Transverse colon (tissue), 4 donors: ENCODE measurements around the gene VPS35. TPM values are rescaled to one million over a fixed set of nuclear protein-coding genes. Genes with fewer than 3 reads are reported as not detected.

ENCODE experiments used
- DNase-seq: peaks from one replicate; pipeline ENCODE4 v3.0.0-alpha.2; 2019
- H3K27ac ChIP-seq, 4 donors: fragments of 200-600 bp; sonication (generic); 2 replicates each; pipeline ENCODE4 v1.5.1; 2016 to 2018; ENCODE audit warnings: inconsistent platforms in 4 of 4
- H3K27me3 ChIP-seq: fragments of 200-600 bp; sonication (generic); 2 replicates; pipeline ENCODE4 v1.5.1; 2017; ENCODE audit warnings: inconsistent platforms
- H3K36me3 ChIP-seq, 4 donors: fragments of 200-600 bp; sonication (generic); 2 replicates each; pipeline ENCODE4 v1.5.1; 2017 to 2019; ENCODE audit warnings: inconsistent platforms in 4 of 4
- H3K4me1 ChIP-seq, 4 donors: fragments of 200-600 bp; sonication (generic); 2 replicates each; pipeline ENCODE4 v1.5.1; 2017 to 2020; ENCODE audit warnings: inconsistent platforms in 4 of 4
- H3K4me3 ChIP-seq, 4 donors: fragments of 200-600 bp; sonication (generic); 1 replicate in 1 of 4; 2 replicates in 3 of 4; pipeline versions ENCODE4 v1.5.1 to v1.6.1; 2017 to 2019; ENCODE audit warnings: inconsistent platforms in 4 of 4
- H3K9me3 ChIP-seq, 2 donors: fragments of 200-600 bp; sonication (generic); 2 replicates each; pipeline ENCODE4 v1.5.1; 2017 to 2019; ENCODE audit warnings: inconsistent platforms in 2 of 2
- EP300 ChIP-seq: sonication (generic); formaldehyde crosslinking; IDR thresholded peaks from one replicate; pipeline ENCODE4 v1.6.1; 2017; ENCODE audit warnings: antibody characterized with exemption, low read depth
- POLR2A ChIP-seq: fragments of 450-650 bp; IDR thresholded peaks from one replicate; pipeline ENCODE4 v1.6.1; 2016; ENCODE audit warnings: antibody characterized with exemption, mild to moderate bottlenecking, moderate library complexity
- POLR2AphosphoS5 ChIP-seq, 3 donors: sonication (generic); formaldehyde crosslinking; IDR thresholded peaks; one replicate each; pipeline ENCODE4 v1.6.1; 2016; ENCODE audit warnings: antibody characterized with exemption in 3 of 3
- WGBS, 2 donors: methylation state at CpG; one replicate each; pipeline ENCODE4 v1.1.5; 2018; ENCODE audit warnings: low coverage in 1 of 2; 5-methylcytosine and 5-hydroxymethylcytosine counted together
- in situ Hi-C, 4 donors: fragments of 200-750 bp; cut with MboI; loops; one replicate each; pipeline versions ENCODE4 v1.15.0 to v1.15.1; 2017; ENCODE audit warnings: low sequenced_read_pairs in 3 of 4, low pct_ligation_motif_present in 1 of 4, low pct_unique_long_range_greater_than_20kb in 1 of 4
- intact Hi-C: fragments of 100-400 bp; cut with DNase I; formaldehyde crosslinking; loops from one replicate; pipeline ENCODE4 v1.15.1; 2023; ENCODE audit warnings: low total_unique reads
- total RNA-seq, 4 donors: library from RNA; depleted of rRNA; stranded (reverse); fragments of >200 nt; gene quantifications; one replicate each; pipeline ENCODE4 v1.1.0, GENCODE V29; 2016
- TF ChIP-seq, protein P1 (sequence below), 5 experiments: fragments of 200-600 bp in 3 of 5; fragments of 450-650 bp in 2 of 5; sonication (generic) in 3 of 5; IDR thresholded peaks; 1 replicate in 2 of 5; 2 replicates in 3 of 5; pipeline ENCODE4 v1.5.1; 2016 to 2017; ENCODE audit warnings: antibody characterized with exemption in 5 of 5, inconsistent platforms in 3 of 5, mild to moderate bottlenecking in 2 of 5, moderate library complexity in 1 of 5

VPS35 gene
- total RNA-seq, 4 donors from 2014 or later: 63.2 to 102 (median 72.1) TPM

DNA sequence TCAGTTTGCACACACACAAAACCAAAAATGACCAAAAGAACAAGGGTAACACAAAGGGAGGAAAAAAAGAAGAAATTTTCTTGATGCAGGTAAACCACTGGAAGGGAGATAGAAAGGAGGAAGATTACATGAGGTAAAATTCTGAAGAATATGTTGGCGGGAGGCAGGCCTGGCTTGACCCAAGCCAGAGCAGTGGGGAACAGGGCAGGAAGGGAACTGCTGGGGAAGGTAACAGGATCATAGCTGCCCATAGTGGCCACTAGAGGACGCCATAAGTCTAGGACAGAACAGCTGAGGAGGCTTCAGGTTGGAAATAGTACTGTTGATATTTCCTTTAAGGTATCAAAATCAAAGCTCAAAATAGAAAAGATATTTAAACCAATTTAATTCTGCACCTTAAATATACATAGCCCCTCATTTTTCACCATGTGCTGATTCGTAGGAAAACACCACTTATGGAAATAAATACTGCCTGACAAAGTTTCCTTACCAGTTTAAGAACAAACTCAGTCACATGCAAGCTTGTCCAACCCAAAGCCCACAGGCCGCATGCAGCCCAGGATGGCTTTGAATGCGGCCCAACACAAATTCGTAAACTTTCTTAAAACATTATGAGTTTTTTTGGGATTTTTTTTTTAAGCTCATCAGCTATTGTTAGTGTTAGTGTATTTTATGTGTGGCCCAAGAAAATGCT is 15.5 kb downstream of the VPS35 start:
- H3K9me3 ChIP-seq: no peaks in the 10 kb centered on the region
- WGBS, 2 donors: 64 to 68% methylated on average over 6 of the region's 6 CpGs
- TF ChIP-seq EP300 (no peak), POLR2AphosphoS5 (IDR thresholded peaks at IDR 0.05) (no peak), POLR2A (no peak)
- TF ChIP-seq, protein P1, sequence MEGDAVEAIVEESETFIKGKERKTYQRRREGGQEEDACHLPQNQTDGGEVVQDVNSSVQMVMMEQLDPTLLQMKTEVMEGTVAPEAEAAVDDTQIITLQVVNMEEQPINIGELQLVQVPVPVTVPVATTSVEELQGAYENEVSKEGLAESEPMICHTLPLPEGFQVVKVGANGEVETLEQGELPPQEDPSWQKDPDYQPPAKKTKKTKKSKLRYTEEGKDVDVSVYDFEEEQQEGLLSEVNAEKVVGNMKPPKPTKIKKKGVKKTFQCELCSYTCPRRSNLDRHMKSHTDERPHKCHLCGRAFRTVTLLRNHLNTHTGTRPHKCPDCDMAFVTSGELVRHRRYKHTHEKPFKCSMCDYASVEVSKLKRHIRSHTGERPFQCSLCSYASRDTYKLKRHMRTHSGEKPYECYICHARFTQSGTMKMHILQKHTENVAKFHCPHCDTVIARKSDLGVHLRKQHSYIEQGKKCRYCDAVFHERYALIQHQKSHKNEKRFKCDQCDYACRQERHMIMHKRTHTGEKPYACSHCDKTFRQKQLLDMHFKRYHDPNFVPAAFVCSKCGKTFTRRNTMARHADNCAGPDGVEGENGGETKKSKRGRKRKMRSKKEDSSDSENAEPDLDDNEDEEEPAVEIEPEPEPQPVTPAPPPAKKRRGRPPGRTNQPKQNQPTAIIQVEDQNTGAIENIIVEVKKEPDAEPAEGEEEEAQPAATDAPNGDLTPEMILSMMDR (IDR thresholded peaks at IDR 0.05): peak; percentile 78 to 92 (median 83)
- peak; percentile 29 for DNase-seq
- in situ Hi-C loops (loop anchor here in 2 of 4 donors (25.0 kb wide), 1 partner anchor 264 kb away; no protein-coding TSS in a partner anchor), intact Hi-C loops (no loop called here)
- peaks cover 0 to 74% (median 24%) of the 10 kb centered on the region in 4 donors for H3K36me3 ChIP-seq
- peaks cover 0 to 7% (median 0%) of the 10 kb centered on the region in 4 donors for H3K4me1 ChIP-seq
- H3K27me3 ChIP-seq: no peaks in the 10 kb centered on the region
- no peak overlapping the region for H3K27ac ChIP-seq
- H3K4me3 ChIP-seq: no peak overlapping the region

DNA sequence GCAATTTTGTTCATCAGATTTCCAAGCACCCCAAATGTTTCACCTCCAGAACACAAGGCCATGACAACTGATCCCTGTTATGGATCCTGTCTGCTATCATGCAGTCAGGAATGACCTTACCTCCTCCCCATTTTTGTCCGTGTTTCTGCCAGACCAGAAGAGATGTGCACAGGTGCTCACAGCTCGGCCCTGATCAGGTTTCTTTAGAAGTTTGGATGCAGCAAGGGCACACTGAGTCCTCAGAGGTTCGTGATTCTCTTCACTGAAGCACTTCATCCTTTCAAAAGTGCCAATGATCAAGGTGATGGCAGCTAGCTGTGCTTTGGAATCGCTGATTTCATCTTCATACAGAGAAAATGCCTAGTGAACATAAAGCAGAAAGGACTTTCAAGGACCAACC is 26.9 kb downstream of the VPS35 start:
- Histone ChIP-seq H3K36me3 (peaks cover 0 to 44% (median 19%) of the 10 kb centered on the region in 4 donors), H3K27me3 (no peaks in the 10 kb centered on the region), H3K4me3 (no peak overlapping the region), H3K27ac (no peak overlapping the region), H3K9me3 (no peaks in the 10 kb centered on the region), H3K4me1 (no peaks in the 10 kb centered on the region)
- 0 to 66% methylated on average over 1 to 4 of the region's 4 CpGs for WGBS, 2 donors
- no peak for TF ChIP-seq POLR2A
- TF ChIP-seq POLR2AphosphoS5 (IDR thresholded peaks at IDR 0.05): no peak
- TF ChIP-seq EP300: no peak
- TF ChIP-seq, protein P1 (IDR thresholded peaks at IDR 0.05): no peak
- intact Hi-C loops (no loop called here), in situ Hi-C loops (loop anchor here in 2 of 4 donors (25.0 kb wide), 1 partner anchor 275 kb away; no protein-coding TSS in a partner anchor)
- no peak for DNase-seq

DNA sequence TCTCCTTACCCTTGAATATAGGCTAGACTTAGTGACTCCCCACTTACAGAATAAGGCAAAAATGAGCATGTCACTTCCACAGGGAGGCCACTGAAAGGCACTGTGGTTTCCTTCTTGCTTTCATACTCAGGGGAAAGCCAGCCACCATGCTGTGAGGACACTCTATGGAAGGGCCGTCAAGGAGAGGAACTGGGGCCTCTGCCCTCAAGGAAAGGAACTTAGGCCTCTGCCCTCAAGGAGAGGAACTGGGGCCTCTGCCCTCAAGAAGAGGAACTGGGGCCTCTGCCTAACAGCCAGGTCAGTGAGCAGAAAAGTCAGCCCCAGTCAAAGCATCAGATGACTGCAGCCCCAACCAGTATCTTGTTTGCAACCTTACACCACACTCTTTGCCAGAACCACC is 30.1 kb downstream of the VPS35 start:
- 40 to 54% methylated on average over 1 of the region's 1 CpG for WGBS, 2 donors
- Histone ChIP-seq H3K4me1 (no peaks in the 10 kb centered on the region), H3K4me3 (no peak overlapping the region), H3K9me3 (no peaks in the 10 kb centered on the region), H3K36me3 (peaks cover 0 to 27% (median 12%) of the 10 kb centered on the region in 4 donors), H3K27me3 (no peaks in the 10 kb centered on the region), H3K27ac (no peak overlapping the region)
- peak; percentile 12 for DNase-seq
- in situ Hi-C loops: loop anchor here in 2 of 4 donors (25.0 kb wide), 1 partner anchor 278 kb away; no protein-coding TSS in a partner anchor
- intact Hi-C loops: no loop called here
- no peak for TF ChIP-seq EP300
- TF ChIP-seq, protein P1 (IDR thresholded peaks at IDR 0.05): no peak
- TF ChIP-seq POLR2A: no peak
- TF ChIP-seq POLR2AphosphoS5 (IDR thresholded peaks at IDR 0.05): no peak

DNA sequence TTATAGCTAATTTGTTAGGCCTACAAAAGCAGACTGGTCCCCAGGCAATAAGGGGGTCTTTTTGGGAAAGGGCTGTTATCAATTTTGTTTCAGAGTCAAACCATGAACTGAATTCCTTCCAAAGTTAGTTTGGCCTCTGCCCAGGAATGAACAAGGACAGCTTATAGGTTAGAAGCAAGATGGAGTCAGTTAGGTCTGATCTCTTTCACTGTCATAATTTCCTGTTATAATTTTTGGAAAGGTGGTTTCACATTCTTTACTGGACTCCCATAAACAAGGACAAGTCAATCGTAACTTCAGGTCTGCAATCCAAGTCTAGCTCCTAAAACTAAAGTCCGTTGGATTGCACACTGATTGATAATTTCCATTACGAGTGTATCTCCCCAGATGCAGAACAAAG is 37.7 kb downstream of the VPS35 start:
- in situ Hi-C loops (loop anchor here in 2 of 4 donors (25.0 kb wide), 1 partner anchor 286 kb away; no protein-coding TSS in a partner anchor), intact Hi-C loops (no loop called here)
- H3K9me3 ChIP-seq: no peaks in the 10 kb centered on the region
- H3K27me3 ChIP-seq: no peaks in the 10 kb centered on the region
- H3K36me3 ChIP-seq: no peaks in the 10 kb centered on the region
- H3K4me1 ChIP-seq: no peaks in the 10 kb centered on the region
- 77 to 90% methylated on average over 3 of the region's 3 CpGs for WGBS, 2 donors
- no peak for TF ChIP-seq EP300
- no peak for TF ChIP-seq POLR2A
- TF ChIP-seq, protein P1 (IDR thresholded peaks at IDR 0.05): no peak
- TF ChIP-seq POLR2AphosphoS5 (IDR thresholded peaks at IDR 0.05): no peak
- no peak overlapping the region for H3K27ac ChIP-seq
- no peak for DNase-seq
- H3K4me3 ChIP-seq: no peak overlapping the region
